Lower lobe of right lung (tissue), 2 donors: Measurements from ENCODE around the gene GSAP. TPM values are rescaled to one million over a fixed set of nuclear protein-coding genes. Genes with fewer than 3 reads are reported as not detected.

Source experiments
- ATAC-seq, 2 donors: fragments of 200-7000 bp; cut with Tn5 transposase; one replicate each; pipeline ENCODE4 v1.9.1; 2020 to 2022; ENCODE audit warnings: mild to moderate bottlenecking in 2 of 2, moderate library complexity in 2 of 2
- DNase-seq: peaks from one replicate; pipeline ENCODE4 v3.0.0-alpha.2; 2020
- H3K27ac ChIP-seq: fragments of 200-600 bp; one replicate; pipeline ENCODE4 v1.8.0; 2022
- H3K27me3 ChIP-seq: fragments of 200-600 bp; one replicate; pipeline ENCODE4 v1.8.0; 2022; ENCODE audit warnings: low read depth
- H3K36me3 ChIP-seq: fragments of 200-600 bp; one replicate; pipeline ENCODE4 v1.8.0; 2022; ENCODE audit warnings: mild to moderate bottlenecking
- H3K4me1 ChIP-seq: fragments of 200-600 bp; one replicate; pipeline ENCODE4 v1.8.0; 2022
- H3K4me3 ChIP-seq: fragments of 200-600 bp; one replicate; pipeline ENCODE4 v1.8.0; 2022; ENCODE audit warnings: mild to moderate bottlenecking
- H3K9me3 ChIP-seq: fragments of 200-600 bp; one replicate; pipeline ENCODE4 v1.8.0; 2022
- intact Hi-C: fragments of 100-400 bp; cut with DNase I; formaldehyde crosslinking; loops from one replicate; pipeline ENCODE4 v1.11.0; 2022
- total RNA-seq: library from RNA; stranded (reverse); fragmentation: NEBNext Ultra II Directional; extraction: Animal tissue kit (Norgen Biotek cat#: 25700); gene quantifications from one replicate; pipeline ENCODE4 v1.2.1, GENCODE V29; 2021
- TF ChIP-seq, protein P1 (sequence below): fragments of 200-600 bp; IDR thresholded peaks from one replicate; pipeline ENCODE4 v1.8.0; 2022; ENCODE audit warnings: antibody characterized with exemption, mild to moderate bottlenecking
- donor health status: DM: no; HTN: yes; CAD: no; lungs with severe emphysema.

Gene GSAP
- total RNA-seq, 1 donor from 2014 or later: 80.0 TPM

DNA sequence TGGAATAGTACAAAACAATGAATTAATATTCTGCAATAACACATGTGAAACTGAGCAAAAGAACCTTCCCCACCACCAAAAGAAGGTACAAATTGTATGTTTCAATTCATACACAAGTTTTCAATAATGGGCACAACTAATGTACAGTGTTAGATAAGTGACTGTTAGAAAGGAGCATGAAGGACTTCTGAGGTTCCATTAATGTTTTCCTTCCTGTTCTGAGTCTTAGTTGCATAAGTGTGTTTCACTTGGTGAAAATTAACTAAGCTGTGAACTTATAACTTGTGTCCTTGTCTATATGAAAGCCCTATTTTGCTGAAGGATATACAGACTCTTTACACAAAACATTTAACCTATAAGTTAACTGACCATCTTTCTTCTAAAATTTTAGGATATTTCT, 8.2 kb downstream of the GSAP start:
- DNase-seq (no peak), ATAC-seq (no peak)
- Histone ChIP-seq H3K27me3 (no peaks in the 10 kb centered on the region), H3K9me3 (no peaks in the 10 kb centered on the region), H3K4me1 (peaks cover 65% of the 10 kb centered on the region), H3K27ac (peak overlapping the region; percentile 70), H3K4me3 (no peak overlapping the region), H3K36me3 (no peaks in the 10 kb centered on the region)
- intact Hi-C loops: no loop called here
- TF ChIP-seq, protein P1, sequence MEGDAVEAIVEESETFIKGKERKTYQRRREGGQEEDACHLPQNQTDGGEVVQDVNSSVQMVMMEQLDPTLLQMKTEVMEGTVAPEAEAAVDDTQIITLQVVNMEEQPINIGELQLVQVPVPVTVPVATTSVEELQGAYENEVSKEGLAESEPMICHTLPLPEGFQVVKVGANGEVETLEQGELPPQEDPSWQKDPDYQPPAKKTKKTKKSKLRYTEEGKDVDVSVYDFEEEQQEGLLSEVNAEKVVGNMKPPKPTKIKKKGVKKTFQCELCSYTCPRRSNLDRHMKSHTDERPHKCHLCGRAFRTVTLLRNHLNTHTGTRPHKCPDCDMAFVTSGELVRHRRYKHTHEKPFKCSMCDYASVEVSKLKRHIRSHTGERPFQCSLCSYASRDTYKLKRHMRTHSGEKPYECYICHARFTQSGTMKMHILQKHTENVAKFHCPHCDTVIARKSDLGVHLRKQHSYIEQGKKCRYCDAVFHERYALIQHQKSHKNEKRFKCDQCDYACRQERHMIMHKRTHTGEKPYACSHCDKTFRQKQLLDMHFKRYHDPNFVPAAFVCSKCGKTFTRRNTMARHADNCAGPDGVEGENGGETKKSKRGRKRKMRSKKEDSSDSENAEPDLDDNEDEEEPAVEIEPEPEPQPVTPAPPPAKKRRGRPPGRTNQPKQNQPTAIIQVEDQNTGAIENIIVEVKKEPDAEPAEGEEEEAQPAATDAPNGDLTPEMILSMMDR: no peak

DNA sequence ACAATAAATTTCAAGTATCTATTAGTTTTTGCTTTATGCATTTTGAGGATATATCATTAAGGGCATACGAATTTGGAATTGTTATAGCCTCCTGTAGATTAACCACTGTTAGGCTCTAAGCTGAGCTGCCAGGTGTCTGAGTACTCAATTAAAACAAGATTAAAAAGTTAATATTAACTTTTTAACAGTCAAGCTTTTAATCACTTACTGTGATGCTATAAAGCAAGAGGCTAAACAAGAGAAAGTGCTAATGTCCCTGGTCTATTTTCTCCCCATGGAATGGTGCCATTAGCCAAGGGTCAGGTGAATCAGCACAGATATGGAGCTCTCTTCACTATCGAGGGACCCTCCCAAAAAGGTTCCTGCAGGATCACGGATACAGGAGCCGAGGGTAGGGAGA, 9.7 kb downstream of the GSAP start:
- no peak for DNase-seq
- H3K27me3 ChIP-seq: no peaks in the 10 kb centered on the region
- no peaks in the 10 kb centered on the region for H3K36me3 ChIP-seq
- intact Hi-C loops: no loop called here
- no peak overlapping the region for H3K4me3 ChIP-seq
- peaks cover 54% of the 10 kb centered on the region for H3K4me1 ChIP-seq
- H3K27ac ChIP-seq: peak overlapping the region; percentile 49
- TF ChIP-seq, protein P1: no peak
- no peaks in the 10 kb centered on the region for H3K9me3 ChIP-seq
- ATAC-seq: no peak

- TF ChIP-seq, protein P1: no peak
- intact Hi-C loops: no loop called here
- no peak overlapping the region for H3K4me3 ChIP-seq
- no peaks in the 10 kb centered on the region for H3K36me3 ChIP-seq
- peak in 1 of 2 donors; percentile 44 for ATAC-seq
- H3K4me1 ChIP-seq: peaks cover 46% of the 10 kb centered on the region
- H3K27ac ChIP-seq: peak overlapping the region; percentile 32
- no peak for DNase-seq
- H3K9me3 ChIP-seq: no peaks in the 10 kb centered on the region
- H3K27me3 ChIP-seq: no peaks in the 10 kb centered on the region
These were observed 11.5 kb downstream of the GSAP start for GRCh38 chr7:77404641-77405040.

DNA sequence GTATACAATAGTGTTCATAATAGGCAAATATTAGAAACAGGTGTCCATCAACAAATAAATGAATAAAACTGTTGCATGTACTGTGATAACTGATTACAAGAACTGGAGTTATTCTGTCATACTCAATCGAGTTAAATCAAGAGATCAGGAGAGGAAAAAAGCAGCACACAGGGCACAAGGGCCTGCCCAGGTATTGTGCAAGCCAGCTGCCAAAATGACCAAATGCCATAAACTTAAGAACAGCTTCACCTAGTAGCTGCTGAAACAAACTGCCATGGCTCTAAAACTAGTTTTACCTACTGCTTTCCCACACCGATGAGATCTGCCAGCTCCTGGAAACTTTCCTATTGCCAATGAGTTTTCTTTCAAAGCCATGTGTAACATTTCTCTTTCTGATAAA, 12.2 kb downstream of the GSAP start:
- peak; percentile 69 for DNase-seq
- peaks cover 40% of the 10 kb centered on the region for H3K4me1 ChIP-seq
- no peak overlapping the region for H3K4me3 ChIP-seq
- peak overlapping the region; percentile 32 for H3K27ac ChIP-seq
- no peaks in the 10 kb centered on the region for H3K9me3 ChIP-seq
- no peaks in the 10 kb centered on the region for H3K27me3 ChIP-seq
- TF ChIP-seq, protein P1: no peak
- intact Hi-C loops: no loop called here
- H3K36me3 ChIP-seq: no peaks in the 10 kb centered on the region
- peak; percentile 78 to 86 for ATAC-seq

GRCh38 chr7:77402818-77403217, 13.3 kb downstream of the GSAP start:
- H3K4me1 ChIP-seq: peaks cover 29% of the 10 kb centered on the region
- DNase-seq (no peak), ATAC-seq (peak in 1 of 2 donors; percentile 45)
- H3K27ac ChIP-seq: no peak overlapping the region
- no peaks in the 10 kb centered on the region for H3K36me3 ChIP-seq
- no peak overlapping the region for H3K4me3 ChIP-seq
- intact Hi-C loops: no loop called here
- no peaks in the 10 kb centered on the region for H3K9me3 ChIP-seq
- no peaks in the 10 kb centered on the region for H3K27me3 ChIP-seq
- TF ChIP-seq, protein P1: no peak

DNA sequence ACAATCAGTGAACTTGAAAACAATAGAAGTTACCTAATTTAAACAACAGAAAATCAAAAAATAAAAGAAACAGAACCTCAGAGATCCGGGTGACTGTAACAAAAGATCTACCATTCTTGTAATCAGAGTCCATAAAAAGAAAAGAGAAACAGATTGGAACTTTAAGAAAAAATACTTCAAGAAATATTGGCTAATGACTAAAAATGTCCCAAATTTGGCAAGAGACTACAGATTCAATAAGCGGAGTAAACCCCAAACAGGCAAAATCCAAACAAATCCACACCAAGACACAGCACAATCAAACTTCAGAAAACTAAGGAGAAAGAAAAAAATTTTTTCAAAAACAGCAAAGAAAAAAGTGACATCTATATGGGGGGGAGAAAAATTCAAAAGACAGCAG, 15.1 kb downstream of the GSAP start:
- H3K27me3 ChIP-seq: no peaks in the 10 kb centered on the region
- H3K4me1 ChIP-seq: peaks cover 27% of the 10 kb centered on the region
- intact Hi-C loops: no loop called here
- no peaks in the 10 kb centered on the region for H3K36me3 ChIP-seq
- H3K9me3 ChIP-seq: no peaks in the 10 kb centered on the region
- no peak overlapping the region for H3K27ac ChIP-seq
- ATAC-seq (no peak), DNase-seq (no peak)
- H3K4me3 ChIP-seq: no peak overlapping the region
- TF ChIP-seq, protein P1: no peak
